Measurements from ENCODE around the gene ALS2. TPM values are rescaled to one million over a fixed set of nuclear protein-coding genes. Genes with fewer than 3 reads are reported as not detected.

ALS2 gene
- total and polyA plus RNA-seq, 12 donors, result 3.1 to 24.3 (median 15.3) TPM

GRCh38 chr2:201781557-201782051 is 871 bp upstream of the ALS2 start:
- WGBS, 4 donors, result 2 to 3% (median 3%) methylated on average over 14 to 15 of the region's 15 CpGs
- TF ChIP-seq POLR2A (IDR thresholded peaks at IDR 0.05) (no peak), CTCF (IDR thresholded peaks at IDR 0.05) (no peak)
- Histone ChIP-seq H3K4me1 (replicated peaks in 1 of 2) (peaks cover 8 to 20% of the 10 kb centered on the region in 2 donors), H3K4me3 (peak overlapping the region; percentile 61 to 71 (median 64)), H3K27me3 (no peaks in the 10 kb centered on the region), H3K9me3 (replicated peaks in 1 of 3) (no peaks in the 10 kb centered on the region), H3K36me3 (replicated peaks in 1 of 2) (no peaks in the 10 kb centered on the region), H3K27ac (peak overlapping the region in 4 of 5 donors; percentile 73 to 90 (median 80))
- intact Hi-C loops (cut with DNase I), result no loop called here
- DNase-seq, result peak; percentile 10 to 73 (median 26)

GRCh38 chr2:201779901-201780673 is 646 bp downstream of the ALS2 start:
- TF ChIP-seq POLR2A (IDR thresholded peaks at IDR 0.05), result no peak
- TF ChIP-seq CTCF (IDR thresholded peaks at IDR 0.05), result no peak

GRCh38 chr2:201777869-201778268 is 2.9 kb downstream of the ALS2 start:
- intact Hi-C loops (cut with DNase I), result no loop called here
- peaks cover 8 to 20% of the 10 kb centered on the region in 2 donors for H3K4me1 ChIP-seq (replicated peaks in 1 of 2)
- TF ChIP-seq POLR2A (IDR thresholded peaks at IDR 0.05), result no peak
- TF ChIP-seq CTCF (IDR thresholded peaks at IDR 0.05), result no peak
- H3K27ac ChIP-seq, result no peak overlapping the region
- no peaks in the 10 kb centered on the region for H3K36me3 ChIP-seq (replicated peaks in 1 of 2)
- H3K27me3 ChIP-seq, result no peaks in the 10 kb centered on the region
- no peaks in the 10 kb centered on the region for H3K9me3 ChIP-seq (replicated peaks in 1 of 3)
- H3K4me3 ChIP-seq, result no peak overlapping the region
- DNase-seq, result no peak

More at GRCh38 chr2:201779901-201780673, 646 bp downstream of the ALS2 start:
- peak in 3 of 7 donors; percentile 32 to 63 (median 35) for DNase-seq
- H3K36me3 ChIP-seq (replicated peaks in 1 of 2), result no peaks in the 10 kb centered on the region
- 2 to 5% (median 4%) methylated on average over 20 to 22 of the region's 22 CpGs for WGBS, 4 donors
- peak overlapping the region; percentile 61 to 71 (median 64) for H3K4me3 ChIP-seq
- no peaks in the 10 kb centered on the region for H3K9me3 ChIP-seq (replicated peaks in 1 of 3)
- intact Hi-C loops (cut with DNase I), result no loop called here
- H3K27me3 ChIP-seq, result no peaks in the 10 kb centered on the region
- H3K27ac ChIP-seq, result peak overlapping the region; percentile 22 to 90 (median 74)
- H3K4me1 ChIP-seq (replicated peaks in 1 of 2), result peaks cover 8 to 20% of the 10 kb centered on the region in 2 donors

GRCh38 chr2:201777043-201777442 is 3.7 kb downstream of the ALS2 start:
- no peak for DNase-seq
- Histone ChIP-seq H3K27ac (no peak overlapping the region), H3K9me3 (replicated peaks in 1 of 3) (no peaks in the 10 kb centered on the region), H3K36me3 (replicated peaks in 1 of 2) (no peaks in the 10 kb centered on the region), H3K27me3 (no peaks in the 10 kb centered on the region), H3K4me1 (replicated peaks in 1 of 2) (peaks cover 8 to 20% of the 10 kb centered on the region in 2 donors), H3K4me3 (no peak overlapping the region)
- intact Hi-C loops (cut with DNase I), result no loop called here
- TF ChIP-seq POLR2A (IDR thresholded peaks at IDR 0.05), result no peak
- no peak for TF ChIP-seq CTCF (IDR thresholded peaks at IDR 0.05)
